Naive B cell (primary cell): ENCODE measurements around the gene KLK12. TPM values are rescaled to one million over a fixed set of nuclear protein-coding genes. Genes with fewer than 3 reads are reported as not detected.

ENCODE experiments used
- ATAC-seq, 2 donors: fragments of 150-1000 bp; cut with Tn5 transposase; 2 replicates each; pipeline ENCODE4 v1.10.0; 2021; ENCODE audit warnings: low read depth in 2 of 2, mild to moderate bottlenecking in 2 of 2, moderate library complexity in 2 of 2
- DNase-seq: peaks from one replicate; pipeline ENCODE4 v3.0.0; 2022
- H3K27ac Mint-ChIP-seq, 6 donors: one replicate each; pipeline ENCODE4 v1.8.0; 2020 to 2022; ENCODE audit warnings: mild to moderate bottlenecking in 6 of 6, mixed read lengths in 6 of 6, moderate library complexity in 5 of 6, inconsistent platforms in 2 of 6
- H3K27me3 Mint-ChIP-seq, 3 donors: one replicate each; pipeline ENCODE4 v1.8.0; 2021 to 2022; ENCODE audit warnings: mixed read lengths in 3 of 3, mild to moderate bottlenecking in 1 of 3
- H3K36me3 Mint-ChIP-seq, 2 donors: one replicate each; pipeline ENCODE4 v1.8.0; 2020 to 2022; ENCODE audit warnings: mixed read lengths in 2 of 2, inconsistent platforms in 1 of 2, mild to moderate bottlenecking in 1 of 2
- H3K4me1 Mint-ChIP-seq, 3 donors: one replicate each; pipeline ENCODE4 v1.8.0; 2020 to 2022; ENCODE audit warnings: mixed read lengths in 3 of 3, inconsistent platforms in 1 of 3, mild to moderate bottlenecking in 1 of 3, moderate library complexity in 1 of 3
- H3K4me3 Mint-ChIP-seq, 8 donors: one replicate each; pipeline ENCODE4 v1.8.0; 2020 to 2022; ENCODE audit warnings: mild to moderate bottlenecking in 8 of 8, mixed read lengths in 8 of 8, moderate library complexity in 8 of 8, inconsistent platforms in 2 of 8
- H3K9me3 Mint-ChIP-seq, 7 donors: one replicate each; pipeline ENCODE4 v1.8.0; 2020 to 2022; ENCODE audit warnings: mixed read lengths in 7 of 7, mild to moderate bottlenecking in 5 of 7, inconsistent platforms in 2 of 7, moderate library complexity in 1 of 7
- polyA plus RNA-seq, 6 donors: library from polyadenylated mRNA; unstranded; fragments of 300-500 nt; fragmentation: Illumina TruSeq; gene quantifications; one replicate each; pipeline ENCODE4 v1.2.3, GENCODE V29; 2021; ENCODE audit warnings: low read depth in 6 of 6

Gene KLK12
- polyA plus RNA-seq, 6 donors from 2014 or later: not detected

DNA sequence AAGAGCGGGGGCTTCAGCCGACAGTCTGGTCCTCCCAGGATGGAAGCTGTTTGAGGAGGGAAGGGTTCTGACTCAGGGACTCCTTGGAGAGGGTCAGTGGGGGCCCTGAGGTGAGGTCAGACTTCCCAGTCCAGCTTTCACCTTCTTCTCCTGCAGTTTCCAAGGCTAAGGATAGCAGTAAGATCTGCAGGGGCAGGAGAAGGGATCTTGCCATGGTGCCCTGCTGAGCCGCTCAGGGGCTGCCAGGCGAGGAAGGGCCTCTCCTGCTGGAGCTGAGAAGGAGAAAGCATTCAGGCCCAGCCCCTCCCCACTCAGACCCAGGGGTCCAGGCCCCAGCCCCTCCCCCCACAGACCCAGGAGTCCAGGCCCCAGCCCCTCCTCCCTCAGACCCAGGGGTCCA, 52.6 kb downstream of the KLK12 start:
- Mint-ChIP-seq H3K4me3 (no peak overlapping the region), H3K27me3 (peaks cover 31 to 70% (median 65%) of the 10 kb centered on the region in 3 donors), H3K9me3 (peaks cover 0 to 8% (median 0%) of the 10 kb centered on the region in 7 donors), H3K4me1 (peaks cover 0 to 13% (median 0%) of the 10 kb centered on the region in 3 donors), H3K27ac (no peak overlapping the region), H3K36me3 (no peaks in the 10 kb centered on the region)
- no peak for ATAC-seq
- no peak for DNase-seq

DNA sequence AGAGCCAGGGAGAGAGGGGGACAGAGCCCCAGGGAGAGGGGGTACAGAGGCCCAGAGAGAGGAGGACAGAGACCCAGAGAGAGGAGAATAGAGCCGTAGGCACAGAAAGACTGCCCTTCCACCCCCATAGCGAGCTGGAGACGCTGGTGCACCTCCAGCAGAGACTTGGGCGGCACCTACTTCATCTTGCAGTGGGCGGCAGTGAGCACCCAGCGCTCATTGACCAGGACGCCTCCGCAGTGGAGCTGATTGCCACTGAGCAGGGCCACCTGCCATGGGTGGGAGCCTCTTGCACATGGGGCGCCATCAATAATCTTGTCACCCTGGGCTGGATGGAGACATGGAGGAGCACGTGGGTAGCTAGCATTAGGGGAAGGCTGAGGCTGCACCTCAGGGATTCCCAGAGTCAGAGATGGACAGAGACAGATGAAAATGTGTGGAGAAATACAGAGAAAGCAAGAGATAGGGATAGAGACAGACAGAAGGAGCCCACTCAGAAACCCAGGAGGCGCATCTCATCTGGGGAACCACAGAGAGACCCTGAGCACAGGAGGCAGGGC, 53.1 kb downstream of the KLK12 start:
- ATAC-seq (no peak), DNase-seq (no peak)
- Mint-ChIP-seq H3K4me3 (no peak overlapping the region), H3K4me1 (peaks cover 0 to 13% (median 0%) of the 10 kb centered on the region in 3 donors), H3K27me3 (peaks cover 31 to 76% (median 66%) of the 10 kb centered on the region in 3 donors), H3K27ac (no peak overlapping the region), H3K9me3 (peaks cover 0 to 8% (median 0%) of the 10 kb centered on the region in 7 donors), H3K36me3 (no peaks in the 10 kb centered on the region)

DNA sequence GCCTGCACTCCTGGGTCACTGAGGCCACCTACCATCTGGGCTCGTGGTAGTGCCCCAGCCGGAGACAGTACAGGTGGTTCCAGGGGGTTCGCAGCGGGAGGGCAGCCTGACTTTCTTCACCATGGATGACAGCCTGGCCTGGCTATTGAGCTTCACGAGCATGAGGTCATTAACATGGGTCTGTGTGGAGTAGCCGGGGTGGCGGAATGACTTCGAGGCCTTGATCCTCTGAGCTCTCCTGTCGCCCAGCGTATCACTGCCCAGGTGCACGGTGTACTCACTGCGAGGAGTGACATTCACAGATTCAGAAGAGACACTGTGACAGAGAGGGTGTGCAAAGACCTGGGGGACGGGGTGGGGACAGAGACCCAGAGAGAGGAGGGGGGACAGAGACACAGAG, 54.6 kb downstream of the KLK12 start:
- no peak for DNase-seq
- H3K4me3 Mint-ChIP-seq: no peak overlapping the region
- H3K27ac Mint-ChIP-seq: no peak overlapping the region
- H3K36me3 Mint-ChIP-seq: no peaks in the 10 kb centered on the region
- peaks cover 0 to 4% (median 0%) of the 10 kb centered on the region in 7 donors for H3K9me3 Mint-ChIP-seq
- peaks cover 0 to 13% (median 0%) of the 10 kb centered on the region in 3 donors for H3K4me1 Mint-ChIP-seq
- ATAC-seq: no peak
- peaks cover 34 to 81% (median 69%) of the 10 kb centered on the region in 3 donors for H3K27me3 Mint-ChIP-seq

DNA sequence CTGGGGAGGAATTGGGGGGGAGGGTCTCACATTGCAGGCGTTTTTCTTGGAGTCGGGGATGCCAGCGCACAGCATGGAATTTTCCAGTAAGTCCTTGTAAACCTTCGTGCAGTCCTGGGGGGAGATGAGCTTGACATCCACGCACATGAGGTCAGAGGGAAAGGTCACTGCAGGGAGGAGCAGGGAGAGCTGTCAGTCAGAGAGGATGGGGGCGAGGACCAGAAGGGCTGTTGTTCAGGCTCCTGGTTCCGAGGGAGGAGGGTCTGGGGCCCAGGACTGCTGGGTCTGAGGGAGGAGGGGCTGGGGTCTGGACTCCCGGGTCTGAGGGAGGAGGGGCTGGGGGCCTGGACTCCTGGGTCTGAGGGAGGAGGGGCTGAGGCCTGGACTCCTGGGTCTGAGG, 55.0 kb downstream of the KLK12 start:
- no peak overlapping the region for H3K27ac Mint-ChIP-seq
- no peaks in the 10 kb centered on the region for H3K36me3 Mint-ChIP-seq
- peaks cover 0 to 13% (median 0%) of the 10 kb centered on the region in 3 donors for H3K4me1 Mint-ChIP-seq
- no peak overlapping the region for H3K4me3 Mint-ChIP-seq
- ATAC-seq: no peak
- no peaks in the 10 kb centered on the region for H3K9me3 Mint-ChIP-seq
- H3K27me3 Mint-ChIP-seq: peaks cover 32 to 77% (median 65%) of the 10 kb centered on the region in 3 donors
- DNase-seq: no peak

Other genes with a start within 250 kb of the KLK12 start
- not detected for gene ACP4, start 244.6 kb downstream of the KLK12 start, polyA plus RNA-seq
- 1 to 10 TPM; 1.2 to 6.7 (median 2.0) TPM for gene KLK1, start 211.2 kb downstream of the KLK12 start, polyA plus RNA-seq
- gene KLK15, start 201.4 kb downstream of the KLK12 start, polyA plus RNA-seq: not detected
- gene KLK3, start 180.1 kb downstream of the KLK12 start, polyA plus RNA-seq: not detected
- under 1 TPM in 2 of 6 donors, not detected in 4; 0.36 to 0.47 TPM for gene KLK2, start 161.6 kb downstream of the KLK12 start, polyA plus RNA-seq
- under 1 TPM in 1 of 6 donors, not detected in 5; 0.56 TPM for gene KLK4, start 123.6 kb downstream of the KLK12 start, polyA plus RNA-seq
- gene KLK5, start 82.0 kb downstream of the KLK12 start, polyA plus RNA-seq: not detected
- gene KLK6, start 65.4 kb downstream of the KLK12 start, polyA plus RNA-seq: not detected
- gene KLK7, start 51.1 kb downstream of the KLK12 start, polyA plus RNA-seq: not detected
- not detected for gene KLK8, start 33.4 kb downstream of the KLK12 start, polyA plus RNA-seq
- gene KLK10, start 15.3 kb downstream of the KLK12 start, polyA plus RNA-seq: not detected
- gene KLK11, start 8.4 kb downstream of the KLK12 start, polyA plus RNA-seq: not detected
- not detected for gene KLK13, start 30.1 kb upstream of the KLK12 start, polyA plus RNA-seq
- under 1 TPM in 1 of 6 donors, not detected in 5; 0.49 TPM for gene KLK14, start 47.9 kb upstream of the KLK12 start, polyA plus RNA-seq
- 1 to 10 TPM; 1.8 to 5.6 (median 4.2) TPM for gene CTU1, start 73.4 kb upstream of the KLK12 start, polyA plus RNA-seq
- 1 to 10 TPM in 1 of 6 donors, under 1 TPM in 1, not detected in 4; 0.25 to 1.3 TPM for gene SIGLEC9, start 89.9 kb upstream of the KLK12 start, polyA plus RNA-seq
- under 1 TPM in 3 of 6 donors, not detected in 3; 0.22 to 0.32 (median 0.23) TPM for gene SIGLEC7, start 107.3 kb upstream of the KLK12 start, polyA plus RNA-seq
- gene CD33, start 190.1 kb upstream of the KLK12 start, polyA plus RNA-seq: 1 to 10 TPM in 1 of 6 donors, under 1 TPM in 3, not detected in 2; 0.60 to 3.6 (median 0.85) TPM
- gene SIGLECL1, start 216.1 kb upstream of the KLK12 start, polyA plus RNA-seq: not detected